HCT116 (cell line): ENCODE measurements around the gene MACROH2A1. TPM values are rescaled to one million over a fixed set of nuclear protein-coding genes. Genes with fewer than 3 reads are reported as not detected.

Experiments used
- ATAC-seq: fragments of 200-7000 bp; cut with Tn5 transposase; 2 replicates; pipeline ENCODE4 v1.9.1; 2020; ENCODE audit warnings: mild to moderate bottlenecking, moderate library complexity
- BruUV-seq: library from RNA; stranded (reverse); fragments of 400-500 nt; replicated peaks from 2 replicates; lab custom pipeline; 2021; lab: Mats Ljungman, UMichigan
- CTCF ChIA-PET: fragments of 300-600 bp; sonication (Branson Sonifier 250); formaldehyde crosslinking; loops from one replicate; lab custom pipeline; 2021; ENCODE audit warnings: antibody characterized with exemption; lab: Charles Lee
- POLR2A ChIA-PET: fragments of 300-600, 350-600 bp; sonication (Branson Sonifier 250); formaldehyde crosslinking; loops from one replicate; lab custom pipeline; 2021; ENCODE audit warnings: antibody characterized with exemption; lab: Charles Lee
- RAD21 ChIA-PET, 2 experiments: fragments of 300-600 bp; sonication (Branson Sonifier 250); formaldehyde crosslinking; loops; one replicate each; lab custom pipeline; 2023; ENCODE audit warnings: low total read pairs in 2 of 2; ENCODE audit not compliant: uncharacterized antibody in 2 of 2, unreplicated experiment in 2 of 2, low non-redundant PET in 1 of 2; lab: Charles Lee
- DNase-seq: peaks from one replicate; pipeline ENCODE4 v3.0.0-alpha.2; 2010; ENCODE audit warnings: low read depth, low spot score
- H2AFZ ChIP-seq: fragments of 200-600 bp; shearing (Covaris generic), sonication (generic); 2 replicates; pipeline ENCODE4 v1.6.1; 2017; ENCODE audit warnings: low read depth, mixed run types, mixed read lengths, antibody characterized with exemption, low read length; ENCODE audit not compliant: poor library complexity, severe bottlenecking
- H3K27ac ChIP-seq: 2 replicates; pipeline ENCODE4 v1.5.1; 2012; ENCODE audit warnings: low read depth, low read length
- H3K27me3 ChIP-seq: fragments of 200-600 bp; sonication (generic); 2 replicates; pipeline ENCODE4 v1.6.1; 2016; ENCODE audit warnings: mixed run types, low read length, mixed read lengths; ENCODE audit not compliant: insufficient read depth
- H3K36me3 ChIP-seq, 2 experiments: fragments of 200-500 bp in 1 of 2; fragments of 200-600 bp in 1 of 2; sonication (Bioruptor generic) in 1 of 2; sonication (generic) in 1 of 2; 2 replicates each; pipeline versions ENCODE4 v1.5.1 to v1.6.1; 2014 to 2016; ENCODE audit warnings: low read length in 2 of 2, inconsistent platforms in 1 of 2, mixed read lengths in 1 of 2, mixed run types in 1 of 2; ENCODE audit not compliant: insufficient read depth in 2 of 2, control insufficient read depth in 1 of 2
- H3K4me1 ChIP-seq, 2 experiments: fragments of 200-600 bp in 1 of 2; sonication (generic) in 1 of 2; 2 replicates each; pipeline versions ENCODE4 v1.5.1 to v1.6.1; 2012 to 2017; ENCODE audit warnings: low read length in 2 of 2, inconsistent platforms in 1 of 2, mild to moderate bottlenecking in 1 of 2, mixed read lengths in 1 of 2, mixed run types in 1 of 2, moderate library complexity in 1 of 2; ENCODE audit not compliant: insufficient read depth in 2 of 2, control insufficient read depth in 1 of 2
- H3K4me2 ChIP-seq: fragments of 200-600 bp; sonication (generic); 2 replicates; pipeline ENCODE4 v1.6.1; 2017; ENCODE audit warnings: mixed run types, low read length, mixed read lengths
- H3K4me3 ChIP-seq, 2 experiments: fragments of 200-600 bp in 1 of 2; sonication (generic) in 1 of 2; replicated peaks in 1 of 2; 2 replicates each; pipeline ENCODE4 v1.5.1; 2011 to 2016; ENCODE audit warnings: low read length in 2 of 2, control low read depth in 1 of 2, low read depth in 1 of 2, mild to moderate bottlenecking in 1 of 2, mixed read lengths in 1 of 2, mixed run types in 1 of 2
- H3K79me2 ChIP-seq: fragments of 200-600 bp; sonication (generic); 2 replicates; pipeline ENCODE4 v1.6.1; 2017; ENCODE audit warnings: mild to moderate bottlenecking, mixed run types, low read length, moderate library complexity, mixed read lengths; ENCODE audit not compliant: insufficient read depth
- H3K9ac ChIP-seq: fragments of 200-600 bp; sonication (generic); 2 replicates; pipeline ENCODE4 v1.6.1; 2016; ENCODE audit warnings: low read length, mixed read lengths
- H3K9me2 ChIP-seq: fragments of 200-600 bp; sonication (generic), shearing (Covaris generic); 2 replicates; pipeline ENCODE4 v1.6.1; 2017; ENCODE audit warnings: mixed run types, mild to moderate bottlenecking, moderate library complexity; ENCODE audit not compliant: insufficient read depth
- H3K9me3 ChIP-seq, 2 experiments: fragments of 200-500 bp in 1 of 2; fragments of 200-600 bp in 1 of 2; sonication (Bioruptor generic) in 1 of 2; sonication (generic) in 1 of 2; 2 replicates each; pipeline ENCODE4 v1.6.1; 2014 to 2017; ENCODE audit warnings: low read length in 2 of 2, mixed read lengths in 2 of 2, inconsistent platforms in 1 of 2, low read depth in 1 of 2, mild to moderate bottlenecking in 1 of 2, mixed run types in 1 of 2, moderate library complexity in 1 of 2; ENCODE audit not compliant: control insufficient read depth in 1 of 2, insufficient read depth in 1 of 2
- H4K20me1 ChIP-seq: fragments of 200-600 bp; sonication (generic), shearing (Covaris generic); 2 replicates; pipeline ENCODE4 v1.6.1; 2017; ENCODE audit warnings: mixed run types, mild to moderate bottlenecking, moderate library complexity; ENCODE audit not compliant: insufficient read depth
- ATF3 ChIP-seq: IDR thresholded peaks from 2 replicates; pipeline ENCODE4 v1.6.1; 2012
- CBX3 ChIP-seq: IDR thresholded peaks from 2 replicates; pipeline ENCODE4 v1.6.1; 2012; ENCODE audit warnings: low read depth
- CTCF ChIP-seq, 3 experiments: fragments of 200-600 bp in 1 of 3; sonication (generic) in 1 of 3; IDR thresholded peaks in 2 of 3; conservative IDR thresholded peaks in 1 of 3; 2 replicates each; pipeline ENCODE4 v1.5.1; 2012 to 2017; ENCODE audit warnings: low read depth in 2 of 3, low read length in 2 of 3, antibody characterized with exemption in 1 of 3, borderline replicate concordance in 1 of 3, control low read depth in 1 of 3, mild to moderate bottlenecking in 1 of 3, mixed read lengths in 1 of 3, mixed run types in 1 of 3, moderate library complexity in 1 of 3; ENCODE audit not compliant: insufficient read depth in 1 of 3
- EGR1 ChIP-seq: IDR thresholded peaks from 2 replicates; pipeline ENCODE4 v1.6.1; 2012; ENCODE audit warnings: low read depth
- EZH2 ChIP-seq: fragments of 200-600 bp; sonication (generic); IDR thresholded peaks from 2 replicates; pipeline ENCODE4 v1.6.1; 2017; ENCODE audit warnings: antibody characterized with exemption, mixed run types
- FOSL1 ChIP-seq: IDR thresholded peaks from 2 replicates; pipeline ENCODE4 v1.6.1; 2012; ENCODE audit warnings: low read depth
- SRF ChIP-seq: IDR thresholded peaks from 2 replicates; pipeline ENCODE4 v1.6.1; 2012; ENCODE audit warnings: low read depth
- TCF7L2 ChIP-seq: IDR thresholded peaks from 2 replicates; pipeline ENCODE4 v1.7.0; 2011; ENCODE audit warnings: borderline replicate concordance, inconsistent platforms; ENCODE audit not compliant: insufficient read depth, insufficient read length; ENCODE audit errors: extremely low read depth
- ZBTB33 ChIP-seq: IDR thresholded peaks from 2 replicates; pipeline ENCODE4 v1.6.1; 2011; ENCODE audit warnings: mild to moderate bottlenecking, low read length, moderate library complexity; ENCODE audit not compliant: insufficient replicate concordance; ENCODE audit errors: extremely low read depth
- intact Hi-C: fragments of 100-400 bp; cut with micrococcal nuclease; formaldehyde crosslinking; loops from 2 replicates; pipeline ENCODE4 v1.10.0; 2022
- total RNA-seq: library from RNA; stranded (reverse); gene quantifications from one replicate; pipeline ENCODE4 v1.2.1, GENCODE V29; 2021; ENCODE audit not compliant: unreplicated experiment

MACROH2A1 gene
- total RNA-seq, 1 experiment from 2014 or later: 218 TPM

GRCh38 chr5:135372654-135373381 lies 26.2 kb downstream of the MACROH2A1 start:
- Histone ChIP-seq H3K4me2 (no peak overlapping the region), H3K36me3 (peaks cover 13 to 32% of the 10 kb centered on the region in 2 experiments; a peak in 3 of 4 replicates), H3K9ac (no peak overlapping the region), H3K27me3 (no peaks in the 10 kb centered on the region), H4K20me1 (peaks cover 3% of the 10 kb centered on the region; the same call in 1 of the 2 replicates), H3K9me2 (no peaks in the 10 kb centered on the region), H3K27ac (no peak overlapping the region), H3K79me2 (peaks cover 76% of the 10 kb centered on the region), H3K9me3 (no peaks in the 10 kb centered on the region), H2AFZ (no peak overlapping the region), H3K4me3 (no peak overlapping the region), H3K4me1 (no peaks in the 10 kb centered on the region)
- CTCF ChIA-PET: no interaction called here
- BruUV-seq: no TSS peak
- POLR2A ChIA-PET: no interaction called here
- ATAC-seq: no peak
- RAD21 ChIA-PET: no interaction called here
- DNase-seq: no peak
- no peak for TF ChIP-seq ATF3
- TF ChIP-seq ZBTB33: no peak
- TF ChIP-seq FOSL1: no peak
- TF ChIP-seq CTCF (IDR thresholded peaks at IDR 0.05 in 2 of 3, conservative IDR thresholded peaks at IDR 0.05 in 1 of 3; ENCODE audit: borderline replicate concordance in 1 of 3, insufficient read depth in 1 of 3, low read depth in 2 of 3, low read length in 2 of 3): no peak
- TF ChIP-seq TCF7L2: no peak
- TF ChIP-seq EZH2: no peak
- TF ChIP-seq EGR1: no peak
- TF ChIP-seq CBX3: no peak
- no peak for TF ChIP-seq SRF
- intact Hi-C loops: no loop called here
